ENCODE results near the gene BET1. TPM values are rescaled to one million over a fixed set of nuclear protein-coding genes. Genes with fewer than 3 reads are reported as not detected.

BET1 gene
- total and polyA plus RNA-seq, 2 of the 8 experiments (the other 6 are each of a cell fraction or from before 2014, with no cell fraction given): 20.6 to 31.7 TPM

DNA sequence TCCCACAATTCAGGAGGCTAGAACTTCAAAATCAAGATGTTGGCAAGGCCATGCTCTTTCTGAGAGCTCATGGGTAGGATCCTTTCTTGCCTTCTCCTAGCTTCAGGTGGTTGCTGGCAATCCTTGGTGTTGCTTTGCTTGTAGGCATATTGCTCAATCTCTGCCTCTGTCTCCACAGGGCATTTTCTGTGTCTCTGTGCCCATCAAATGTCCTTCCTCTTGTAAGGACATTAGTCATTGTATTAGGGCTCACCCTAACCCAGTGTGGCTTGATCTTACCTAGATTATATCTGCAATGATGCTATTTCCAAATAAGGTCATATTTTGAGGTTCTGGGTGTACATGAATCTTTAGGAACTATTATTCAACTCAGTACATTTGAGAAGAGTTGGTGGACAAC, 20.1 kb downstream of the BET1 start (continued):
- TF ChIP-seq, protein P1, sequence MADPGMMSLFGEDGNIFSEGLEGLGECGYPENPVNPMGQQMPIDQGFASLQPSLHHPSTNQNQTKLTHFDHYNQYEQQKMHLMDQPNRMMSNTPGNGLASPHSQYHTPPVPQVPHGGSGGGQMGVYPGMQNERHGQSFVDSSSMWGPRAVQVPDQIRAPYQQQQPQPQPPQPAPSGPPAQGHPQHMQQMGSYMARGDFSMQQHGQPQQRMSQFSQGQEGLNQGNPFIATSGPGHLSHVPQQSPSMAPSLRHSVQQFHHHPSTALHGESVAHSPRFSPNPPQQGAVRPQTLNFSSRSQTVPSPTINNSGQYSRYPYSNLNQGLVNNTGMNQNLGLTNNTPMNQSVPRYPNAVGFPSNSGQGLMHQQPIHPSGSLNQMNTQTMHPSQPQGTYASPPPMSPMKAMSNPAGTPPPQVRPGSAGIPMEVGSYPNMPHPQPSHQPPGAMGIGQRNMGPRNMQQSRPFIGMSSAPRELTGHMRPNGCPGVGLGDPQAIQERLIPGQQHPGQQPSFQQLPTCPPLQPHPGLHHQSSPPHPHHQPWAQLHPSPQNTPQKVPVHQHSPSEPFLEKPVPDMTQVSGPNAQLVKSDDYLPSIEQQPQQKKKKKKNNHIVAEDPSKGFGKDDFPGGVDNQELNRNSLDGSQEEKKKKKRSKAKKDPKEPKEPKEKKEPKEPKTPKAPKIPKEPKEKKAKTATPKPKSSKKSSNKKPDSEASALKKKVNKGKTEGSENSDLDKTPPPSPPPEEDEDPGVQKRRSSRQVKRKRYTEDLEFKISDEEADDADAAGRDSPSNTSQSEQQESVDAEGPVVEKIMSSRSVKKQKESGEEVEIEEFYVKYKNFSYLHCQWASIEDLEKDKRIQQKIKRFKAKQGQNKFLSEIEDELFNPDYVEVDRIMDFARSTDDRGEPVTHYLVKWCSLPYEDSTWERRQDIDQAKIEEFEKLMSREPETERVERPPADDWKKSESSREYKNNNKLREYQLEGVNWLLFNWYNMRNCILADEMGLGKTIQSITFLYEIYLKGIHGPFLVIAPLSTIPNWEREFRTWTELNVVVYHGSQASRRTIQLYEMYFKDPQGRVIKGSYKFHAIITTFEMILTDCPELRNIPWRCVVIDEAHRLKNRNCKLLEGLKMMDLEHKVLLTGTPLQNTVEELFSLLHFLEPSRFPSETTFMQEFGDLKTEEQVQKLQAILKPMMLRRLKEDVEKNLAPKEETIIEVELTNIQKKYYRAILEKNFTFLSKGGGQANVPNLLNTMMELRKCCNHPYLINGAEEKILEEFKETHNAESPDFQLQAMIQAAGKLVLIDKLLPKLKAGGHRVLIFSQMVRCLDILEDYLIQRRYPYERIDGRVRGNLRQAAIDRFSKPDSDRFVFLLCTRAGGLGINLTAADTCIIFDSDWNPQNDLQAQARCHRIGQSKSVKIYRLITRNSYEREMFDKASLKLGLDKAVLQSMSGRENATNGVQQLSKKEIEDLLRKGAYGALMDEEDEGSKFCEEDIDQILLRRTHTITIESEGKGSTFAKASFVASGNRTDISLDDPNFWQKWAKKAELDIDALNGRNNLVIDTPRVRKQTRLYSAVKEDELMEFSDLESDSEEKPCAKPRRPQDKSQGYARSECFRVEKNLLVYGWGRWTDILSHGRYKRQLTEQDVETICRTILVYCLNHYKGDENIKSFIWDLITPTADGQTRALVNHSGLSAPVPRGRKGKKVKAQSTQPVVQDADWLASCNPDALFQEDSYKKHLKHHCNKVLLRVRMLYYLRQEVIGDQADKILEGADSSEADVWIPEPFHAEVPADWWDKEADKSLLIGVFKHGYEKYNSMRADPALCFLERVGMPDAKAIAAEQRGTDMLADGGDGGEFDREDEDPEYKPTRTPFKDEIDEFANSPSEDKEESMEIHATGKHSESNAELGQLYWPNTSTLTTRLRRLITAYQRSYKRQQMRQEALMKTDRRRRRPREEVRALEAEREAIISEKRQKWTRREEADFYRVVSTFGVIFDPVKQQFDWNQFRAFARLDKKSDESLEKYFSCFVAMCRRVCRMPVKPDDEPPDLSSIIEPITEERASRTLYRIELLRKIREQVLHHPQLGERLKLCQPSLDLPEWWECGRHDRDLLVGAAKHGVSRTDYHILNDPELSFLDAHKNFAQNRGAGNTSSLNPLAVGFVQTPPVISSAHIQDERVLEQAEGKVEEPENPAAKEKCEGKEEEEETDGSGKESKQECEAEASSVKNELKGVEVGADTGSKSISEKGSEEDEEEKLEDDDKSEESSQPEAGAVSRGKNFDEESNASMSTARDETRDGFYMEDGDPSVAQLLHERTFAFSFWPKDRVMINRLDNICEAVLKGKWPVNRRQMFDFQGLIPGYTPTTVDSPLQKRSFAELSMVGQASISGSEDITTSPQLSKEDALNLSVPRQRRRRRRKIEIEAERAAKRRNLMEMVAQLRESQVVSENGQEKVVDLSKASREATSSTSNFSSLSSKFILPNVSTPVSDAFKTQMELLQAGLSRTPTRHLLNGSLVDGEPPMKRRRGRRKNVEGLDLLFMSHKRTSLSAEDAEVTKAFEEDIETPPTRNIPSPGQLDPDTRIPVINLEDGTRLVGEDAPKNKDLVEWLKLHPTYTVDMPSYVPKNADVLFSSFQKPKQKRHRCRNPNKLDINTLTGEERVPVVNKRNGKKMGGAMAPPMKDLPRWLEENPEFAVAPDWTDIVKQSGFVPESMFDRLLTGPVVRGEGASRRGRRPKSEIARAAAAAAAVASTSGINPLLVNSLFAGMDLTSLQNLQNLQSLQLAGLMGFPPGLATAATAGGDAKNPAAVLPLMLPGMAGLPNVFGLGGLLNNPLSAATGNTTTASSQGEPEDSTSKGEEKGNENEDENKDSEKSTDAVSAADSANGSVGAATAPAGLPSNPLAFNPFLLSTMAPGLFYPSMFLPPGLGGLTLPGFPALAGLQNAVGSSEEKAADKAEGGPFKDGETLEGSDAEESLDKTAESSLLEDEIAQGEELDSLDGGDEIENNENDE (IDR thresholded peaks at IDR 0.05; ENCODE audit: insufficient replicate concordance, low read length): no peak
- no peak for TF ChIP-seq EP300 (IDR thresholded peaks at IDR 0.05; ENCODE audit: borderline replicate concordance in 1 of 2, low read depth in 2 of 2, low read length in 2 of 2)
- TF ChIP-seq, protein P2, sequence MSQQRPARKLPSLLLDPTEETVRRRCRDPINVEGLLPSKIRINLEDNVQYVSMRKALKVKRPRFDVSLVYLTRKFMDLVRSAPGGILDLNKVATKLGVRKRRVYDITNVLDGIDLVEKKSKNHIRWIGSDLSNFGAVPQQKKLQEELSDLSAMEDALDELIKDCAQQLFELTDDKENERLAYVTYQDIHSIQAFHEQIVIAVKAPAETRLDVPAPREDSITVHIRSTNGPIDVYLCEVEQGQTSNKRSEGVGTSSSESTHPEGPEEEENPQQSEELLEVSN (IDR thresholded peaks at IDR 0.05): no peak
- no peak for TF ChIP-seq PHF8 (conservative IDR thresholded peaks at IDR 0.05; ENCODE audit: low read depth, low read length)
- TF ChIP-seq RFX5 (IDR thresholded peaks at IDR 0.05; ENCODE audit: borderline replicate concordance, low read depth, low read length): no peak
- no peak for TF ChIP-seq GTF2F1 (IDR thresholded peaks at IDR 0.05; ENCODE audit: borderline replicate concordance, low read depth, low read length)
- TF ChIP-seq, protein P3, sequence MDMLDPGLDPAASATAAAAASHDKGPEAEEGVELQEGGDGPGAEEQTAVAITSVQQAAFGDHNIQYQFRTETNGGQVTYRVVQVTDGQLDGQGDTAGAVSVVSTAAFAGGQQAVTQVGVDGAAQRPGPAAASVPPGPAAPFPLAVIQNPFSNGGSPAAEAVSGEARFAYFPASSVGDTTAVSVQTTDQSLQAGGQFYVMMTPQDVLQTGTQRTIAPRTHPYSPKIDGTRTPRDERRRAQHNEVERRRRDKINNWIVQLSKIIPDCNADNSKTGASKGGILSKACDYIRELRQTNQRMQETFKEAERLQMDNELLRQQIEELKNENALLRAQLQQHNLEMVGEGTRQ (IDR thresholded peaks at IDR 0.05; ENCODE audit: low read length): no peak
- TF ChIP-seq BCL11A (IDR thresholded peaks at IDR 0.05; ENCODE audit: low read depth in 2 of 2, low read length in 2 of 2): no peak
